ENCODE data around the gene HIVEP2. TPM values are rescaled to one million over a fixed set of nuclear protein-coding genes. Genes with fewer than 3 reads are reported as not detected.

HIVEP2 gene
- total RNA-seq, 1 experiment from 2014 or later: 4.2 TPM

DNA sequence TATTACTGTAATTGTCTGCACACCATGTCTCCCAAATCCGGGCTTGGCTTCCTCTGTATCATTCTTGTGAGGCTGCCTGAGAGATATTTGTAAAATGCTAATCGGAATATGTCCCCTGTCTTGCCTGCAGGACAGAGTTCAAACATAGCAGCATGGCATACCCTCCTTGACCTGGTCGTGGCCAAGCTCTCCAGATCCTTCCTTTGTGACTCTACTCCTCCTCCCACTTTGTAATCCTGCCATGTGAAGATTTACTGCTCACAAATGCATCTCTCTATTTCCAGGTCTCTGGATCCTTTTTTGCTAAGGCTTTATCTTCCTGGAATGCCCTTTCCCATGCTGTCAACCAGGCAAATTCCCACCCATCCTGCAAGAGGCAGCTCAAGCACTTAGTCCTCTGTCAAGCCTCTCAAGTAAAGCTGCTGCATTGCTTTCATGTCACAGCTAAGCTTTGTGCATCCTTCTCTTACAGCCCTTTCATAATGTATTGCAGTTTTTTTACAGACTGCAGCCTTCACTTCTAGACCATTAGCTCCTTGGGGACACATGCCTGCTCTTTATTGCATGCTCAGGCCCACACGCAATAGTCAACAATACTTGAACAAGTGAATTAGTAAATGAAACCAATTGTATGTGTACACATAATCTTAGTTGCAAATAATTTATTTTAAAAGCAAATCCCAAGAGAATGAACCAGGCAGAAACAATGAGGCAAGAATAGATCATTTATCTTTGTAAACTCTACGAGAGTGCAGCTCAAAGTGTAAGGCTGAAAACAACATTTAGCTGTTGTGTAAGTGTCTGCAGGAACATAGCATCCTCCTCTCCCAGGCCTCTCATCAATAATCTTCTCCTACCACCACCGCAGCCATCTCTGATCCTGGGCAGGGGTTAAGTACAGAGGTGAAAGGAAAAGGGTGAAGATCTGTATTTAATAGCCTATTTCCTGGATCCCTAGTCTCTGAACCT is 45.8 kb downstream of the HIVEP2 start:
- H3K9ac ChIP-seq (ENCODE audit: extremely low read depth, insufficient read length, low read length): no peak overlapping the region
- no peak overlapping the region for H3T11ph ChIP-seq (ENCODE audit: low read length)
- H3K79me2 ChIP-seq (ENCODE audit: insufficient read depth, low read length): no peaks in the 10 kb centered on the region
- no peak overlapping the region for H4K8ac ChIP-seq (replicated peaks; ENCODE audit: insufficient read length, low read depth, low read length)
- no peaks in the 10 kb centered on the region for H3K4me1 ChIP-seq (ENCODE audit: insufficient read depth, low read length)
- H3K4me3 Mint-ChIP-seq: no peak overlapping the region
- H2BK20ac ChIP-seq (ENCODE audit: low read depth, low read length, poor library complexity, severe bottlenecking): no peak overlapping the region
- no peak overlapping the region for H3K4me2 ChIP-seq (ENCODE audit: insufficient read depth, insufficient read length, low read length)
- H2BK15ac ChIP-seq (ENCODE audit: low read depth, low read length): no peak overlapping the region
- peaks cover 0 to 6% of the 10 kb centered on the region in 2 experiments; a peak in 2 of 4 replicates for H3K4me1 Mint-ChIP-seq
- H3K36me3 Mint-ChIP-seq (ENCODE audit: insufficient read depth in 1 of 3, low read depth in 3 of 3): no peaks in the 10 kb centered on the region
- no peak overlapping the region for H3K27ac ChIP-seq (ENCODE audit: insufficient read length, low read depth, low read length)
- H2AFZ ChIP-seq (ENCODE audit: low read length): no peak overlapping the region
- no peak overlapping the region for H2AK5ac ChIP-seq (ENCODE audit: insufficient read length, low read length)
- no peak overlapping the region for H4K5ac ChIP-seq (ENCODE audit: insufficient read length, low read depth, low read length)
- no peaks in the 10 kb centered on the region for H3K27me3 ChIP-seq (ENCODE audit: insufficient read depth, low read length)
- no peaks in the 10 kb centered on the region for H3K23me2 ChIP-seq (ENCODE audit: insufficient read length, low read depth, low read length, poor library complexity, severe bottlenecking)
- H3K9me3 Mint-ChIP-seq: no peaks in the 10 kb centered on the region
- TF ChIP-seq, protein P1, sequence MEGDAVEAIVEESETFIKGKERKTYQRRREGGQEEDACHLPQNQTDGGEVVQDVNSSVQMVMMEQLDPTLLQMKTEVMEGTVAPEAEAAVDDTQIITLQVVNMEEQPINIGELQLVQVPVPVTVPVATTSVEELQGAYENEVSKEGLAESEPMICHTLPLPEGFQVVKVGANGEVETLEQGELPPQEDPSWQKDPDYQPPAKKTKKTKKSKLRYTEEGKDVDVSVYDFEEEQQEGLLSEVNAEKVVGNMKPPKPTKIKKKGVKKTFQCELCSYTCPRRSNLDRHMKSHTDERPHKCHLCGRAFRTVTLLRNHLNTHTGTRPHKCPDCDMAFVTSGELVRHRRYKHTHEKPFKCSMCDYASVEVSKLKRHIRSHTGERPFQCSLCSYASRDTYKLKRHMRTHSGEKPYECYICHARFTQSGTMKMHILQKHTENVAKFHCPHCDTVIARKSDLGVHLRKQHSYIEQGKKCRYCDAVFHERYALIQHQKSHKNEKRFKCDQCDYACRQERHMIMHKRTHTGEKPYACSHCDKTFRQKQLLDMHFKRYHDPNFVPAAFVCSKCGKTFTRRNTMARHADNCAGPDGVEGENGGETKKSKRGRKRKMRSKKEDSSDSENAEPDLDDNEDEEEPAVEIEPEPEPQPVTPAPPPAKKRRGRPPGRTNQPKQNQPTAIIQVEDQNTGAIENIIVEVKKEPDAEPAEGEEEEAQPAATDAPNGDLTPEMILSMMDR (conservative IDR thresholded peaks at IDR 0.05): no peak
- H3K14ac ChIP-seq (ENCODE audit: insufficient read depth, low read length): no peak overlapping the region
- peak overlapping the region in 1 of 3 experiments; percentile 49; a peak in 1 of 7 replicates for H3K27ac Mint-ChIP-seq
- no peaks in the 10 kb centered on the region for H3K9me3 ChIP-seq (ENCODE audit: control insufficient read depth, low read depth, low read length)
- H3K79me1 ChIP-seq (ENCODE audit: insufficient read depth, low read depth, low read length, poor library complexity, severe bottlenecking): no peaks in the 10 kb centered on the region
- no peak overlapping the region for H4K91ac ChIP-seq (ENCODE audit: insufficient read length, low read depth, low read length)
- no peaks in the 10 kb centered on the region for H4K20me1 ChIP-seq (ENCODE audit: control insufficient read depth, insufficient read depth, insufficient read length)
- H2BK12ac ChIP-seq (ENCODE audit: insufficient read length, low read depth, low read length): no peak overlapping the region
- no peak overlapping the region for H3K56ac ChIP-seq (ENCODE audit: insufficient read length, low read depth, low read length)
- DNase-seq: no peak
- no peak overlapping the region for H3K23ac ChIP-seq (ENCODE audit: insufficient read length, low read depth, low read length)
- no peak overlapping the region for H3K18ac ChIP-seq (ENCODE audit: insufficient read length, low read depth, low read length)
- H2BK120ac ChIP-seq (ENCODE audit: low read depth, low read length, poor library complexity, severe bottlenecking): no peak overlapping the region
- H2BK5ac ChIP-seq (ENCODE audit: insufficient read length, low read length): no peak overlapping the region
- WGBS (ENCODE audit: extremely low coverage, insufficient read length, low lambda C conversion rate): no CpG with 5 or more reads among the region's 6 CpGs
- no peaks in the 10 kb centered on the region for H3K27me3 Mint-ChIP-seq (ENCODE audit: low read depth)
- no peak overlapping the region; the same call in 1 of the 2 replicates for H3K4ac ChIP-seq (ENCODE audit: low read depth, low read length)
